ENCODE data around the gene MBD4. TPM values are rescaled to one million over a fixed set of nuclear protein-coding genes. Genes with fewer than 3 reads are reported as not detected.

MBD4 gene
- total RNA-seq, 4 donors from 2014 or later, result 11.4 to 38.6 (median 18.8) TPM

DNA sequence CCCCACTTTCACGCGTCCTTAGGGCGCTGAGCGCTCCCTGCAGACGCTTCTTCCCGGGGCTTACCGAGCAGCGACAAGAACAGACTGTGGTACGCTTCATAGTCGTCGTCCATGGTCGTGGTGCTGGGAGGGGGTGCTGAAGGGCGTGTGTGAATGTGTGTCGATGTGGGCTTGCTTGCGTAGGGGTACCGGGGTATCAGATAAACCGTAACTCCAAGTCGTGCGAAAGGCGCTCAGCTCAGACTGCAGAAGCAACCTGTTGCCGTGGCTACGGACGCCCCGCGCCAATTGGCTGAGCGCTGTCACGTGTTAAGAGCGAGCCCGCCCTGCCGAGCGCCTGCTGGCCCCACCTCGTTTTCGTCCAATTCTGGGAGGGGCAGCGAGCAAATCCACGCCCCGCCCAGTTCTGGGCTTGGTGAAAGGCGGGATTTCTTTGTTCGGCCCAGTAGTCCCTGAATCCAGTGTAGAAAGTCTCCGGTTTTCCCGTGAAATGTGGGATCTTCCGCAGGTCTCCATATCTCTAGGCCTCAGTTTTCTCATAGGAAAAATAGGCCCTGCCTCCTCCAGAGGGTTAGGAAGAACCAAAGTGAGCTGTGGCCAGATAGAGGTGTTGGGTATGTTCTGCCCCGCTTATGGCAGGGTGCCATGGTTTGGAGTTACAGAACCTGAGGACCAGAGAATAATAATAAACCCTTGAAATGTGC, 11.2 kb downstream of the MBD4 start, which contains the start of gene EFCAB12:
Gene EFCAB12, minus strand, starts transcription at position 261 of the 704 bp plus-strand sequence. Its CDS starts 148 bp downstream, at position 113.
- Histone ChIP-seq H3K4me3 (peak within 1 kb of the TSS; percentile 45 to 59), H3K4me1 (peaks cover 0 to 16% (median 5%) of the 10 kb centered on the region in 3 donors), H3K36me3 (peaks cover 3 to 35% of the 10 kb centered on the region in 2 donors), H3K9me3 (no peaks in the 10 kb centered on the region), H3K27me3 (peaks cover 3% of the 10 kb centered on the region), H3K27ac (peak within 1 kb of the TSS in 3 of 4 donors; percentile 63 to 70 (median 64))
- peak; percentile 98 for ATAC-seq
- TF ChIP-seq POLR2AphosphoS5 (IDR thresholded peaks at IDR 0.05), result peak; percentile 58
- no peak for TF ChIP-seq EP300 (IDR thresholded peaks at IDR 0.05)
- 0 to 57% methylated on average over 1 to 6 of the region's 42 CpGs for WGBS, 2 donors (ENCODE audit: low coverage in 1 of 2)

DNA sequence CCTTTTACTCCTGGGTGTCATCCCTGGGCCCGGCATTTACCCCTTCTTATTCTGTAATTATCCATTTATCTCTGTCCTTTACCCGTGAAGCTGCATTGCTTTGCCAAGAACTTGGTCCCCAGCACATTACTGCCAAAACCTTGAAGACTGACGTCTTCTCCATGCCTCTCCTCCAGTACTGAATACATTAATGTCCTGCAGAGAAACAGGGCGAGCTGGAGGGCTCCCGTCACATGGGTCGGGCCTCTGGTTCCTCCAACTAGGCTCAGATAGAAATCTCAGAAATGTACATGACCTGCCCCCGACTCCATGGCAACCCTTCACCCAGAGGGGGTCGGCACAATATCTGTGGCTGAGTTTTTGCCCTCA, 11.8 kb downstream of the MBD4 start:
- Histone ChIP-seq H3K9me3 (no peaks in the 10 kb centered on the region), H3K4me1 (peaks cover 0 to 16% (median 5%) of the 10 kb centered on the region in 3 donors), H3K27me3 (peaks cover 3% of the 10 kb centered on the region), H3K27ac (no peak overlapping the region), H3K4me3 (peak overlapping the region; percentile 45 to 59), H3K36me3 (peaks cover under 1 to 30% of the 10 kb centered on the region in 2 donors)
- no peak for ATAC-seq
- 6 to 22% methylated on average over 3 of the region's 8 CpGs for WGBS, 2 donors (ENCODE audit: low coverage in 1 of 2)
- TF ChIP-seq POLR2A (IDR thresholded peaks at IDR 0.05) (no peak), POLR2AphosphoS5 (IDR thresholded peaks at IDR 0.05) (no peak), EP300 (IDR thresholded peaks at IDR 0.05) (no peak)
- TF ChIP-seq, protein P1, sequence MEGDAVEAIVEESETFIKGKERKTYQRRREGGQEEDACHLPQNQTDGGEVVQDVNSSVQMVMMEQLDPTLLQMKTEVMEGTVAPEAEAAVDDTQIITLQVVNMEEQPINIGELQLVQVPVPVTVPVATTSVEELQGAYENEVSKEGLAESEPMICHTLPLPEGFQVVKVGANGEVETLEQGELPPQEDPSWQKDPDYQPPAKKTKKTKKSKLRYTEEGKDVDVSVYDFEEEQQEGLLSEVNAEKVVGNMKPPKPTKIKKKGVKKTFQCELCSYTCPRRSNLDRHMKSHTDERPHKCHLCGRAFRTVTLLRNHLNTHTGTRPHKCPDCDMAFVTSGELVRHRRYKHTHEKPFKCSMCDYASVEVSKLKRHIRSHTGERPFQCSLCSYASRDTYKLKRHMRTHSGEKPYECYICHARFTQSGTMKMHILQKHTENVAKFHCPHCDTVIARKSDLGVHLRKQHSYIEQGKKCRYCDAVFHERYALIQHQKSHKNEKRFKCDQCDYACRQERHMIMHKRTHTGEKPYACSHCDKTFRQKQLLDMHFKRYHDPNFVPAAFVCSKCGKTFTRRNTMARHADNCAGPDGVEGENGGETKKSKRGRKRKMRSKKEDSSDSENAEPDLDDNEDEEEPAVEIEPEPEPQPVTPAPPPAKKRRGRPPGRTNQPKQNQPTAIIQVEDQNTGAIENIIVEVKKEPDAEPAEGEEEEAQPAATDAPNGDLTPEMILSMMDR (IDR thresholded peaks at IDR 0.05), result no peak

DNA sequence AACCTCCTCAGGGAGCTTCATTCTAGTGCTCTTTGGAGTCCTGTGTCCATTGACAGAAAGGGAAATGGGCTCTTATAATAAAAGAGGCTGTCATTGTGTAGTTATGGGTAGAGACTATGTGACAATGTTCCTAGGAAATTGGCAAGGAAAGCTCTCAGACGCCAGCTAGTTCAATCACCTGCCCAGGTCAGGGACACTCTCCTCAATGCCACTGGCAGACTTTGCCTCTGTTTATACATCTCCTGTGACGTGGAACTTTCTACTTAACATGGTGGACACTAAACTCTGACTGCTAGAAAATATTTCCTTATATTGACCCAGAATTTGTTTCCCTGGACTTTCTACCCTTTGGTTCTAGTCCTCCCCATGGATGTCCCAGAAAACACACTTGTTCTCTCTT, 14.1 kb downstream of the MBD4 start:
- H3K27ac ChIP-seq, result no peak overlapping the region
- peaks cover 0 to 6% of the 10 kb centered on the region in 2 donors for H3K36me3 ChIP-seq
- ATAC-seq, result no peak
- H3K27me3 ChIP-seq, result peaks cover 3% of the 10 kb centered on the region
- no peak for TF ChIP-seq POLR2AphosphoS5 (IDR thresholded peaks at IDR 0.05)
- peaks cover 0 to 16% (median 5%) of the 10 kb centered on the region in 3 donors for H3K4me1 ChIP-seq
- no peak overlapping the region for H3K4me3 ChIP-seq
- 83 to 86% methylated on average over 2 of the region's 2 CpGs for WGBS, 2 donors (ENCODE audit: low coverage in 1 of 2)
- no peaks in the 10 kb centered on the region for H3K9me3 ChIP-seq

DNA sequence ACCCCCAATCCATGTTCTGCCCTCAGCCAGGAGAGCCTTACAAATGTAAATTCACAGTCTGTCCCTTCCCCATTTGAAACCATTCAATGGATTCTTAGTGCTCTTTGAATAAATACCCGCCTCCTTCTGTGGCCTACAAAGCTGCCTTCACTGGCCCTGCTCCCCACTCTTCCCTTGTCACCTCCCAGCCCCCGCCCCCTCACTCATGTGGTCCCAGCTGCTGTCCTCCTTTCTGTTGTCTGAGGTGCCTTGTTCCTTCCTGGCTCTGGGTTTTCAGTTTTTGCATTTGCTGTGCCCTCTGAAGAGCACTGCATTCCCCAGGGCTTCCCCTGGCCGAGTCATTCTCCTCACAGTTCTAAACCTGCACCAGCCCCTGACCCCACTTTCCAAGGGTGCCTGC, 14.5 kb downstream of the MBD4 start:
- H3K36me3 ChIP-seq, result peaks cover 0 to 2% of the 10 kb centered on the region in 2 donors
- H3K27ac ChIP-seq, result no peak overlapping the region
- ATAC-seq, result no peak
- peaks cover 0 to 16% (median 5%) of the 10 kb centered on the region in 3 donors for H3K4me1 ChIP-seq
- H3K9me3 ChIP-seq, result no peaks in the 10 kb centered on the region
- no peak for TF ChIP-seq POLR2A (IDR thresholded peaks at IDR 0.05)
- no peak for TF ChIP-seq POLR2AphosphoS5 (IDR thresholded peaks at IDR 0.05)
- TF ChIP-seq, protein P1 (IDR thresholded peaks at IDR 0.05), result no peak
- no peak for TF ChIP-seq EP300 (IDR thresholded peaks at IDR 0.05)
- WGBS, 2 donors (ENCODE audit: low coverage in 1 of 2), result 79 to 100% methylated on average over 1 to 2 of the region's 3 CpGs
- peaks cover 3% of the 10 kb centered on the region for H3K27me3 ChIP-seq
- no peak overlapping the region for H3K4me3 ChIP-seq

DNA sequence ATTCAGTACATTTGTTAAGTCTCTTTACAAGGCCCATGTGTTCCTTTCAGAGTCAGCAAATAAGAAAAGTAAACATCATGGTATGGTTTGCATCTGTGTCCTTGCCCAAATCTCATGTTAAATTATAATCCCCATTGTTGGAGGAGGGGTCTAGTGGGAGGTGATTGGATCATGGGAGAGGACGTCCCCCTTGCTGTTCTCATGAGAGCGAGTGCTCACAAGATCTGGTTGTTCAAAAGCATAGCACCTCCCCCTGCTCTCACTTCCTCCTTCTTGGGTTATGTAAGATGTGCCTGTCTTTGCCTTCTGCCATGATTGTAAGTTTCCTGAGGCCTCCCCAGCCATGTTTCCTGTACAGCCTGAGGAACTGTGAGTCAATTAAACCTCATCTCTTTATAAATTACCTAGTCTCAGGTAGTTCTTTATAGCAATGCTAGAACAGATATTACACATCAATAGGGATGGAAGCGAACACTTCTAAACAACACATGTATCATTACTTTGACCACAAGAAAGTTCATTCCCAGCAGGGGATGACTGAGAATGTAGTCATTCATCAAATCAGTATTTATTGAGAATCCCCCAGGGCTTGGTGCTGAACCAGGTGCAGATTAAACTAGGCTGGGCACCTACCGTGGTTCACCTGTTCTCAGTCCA, 15.4 kb downstream of the MBD4 start:
- 64 to 73% methylated on average over 2 to 3 of the region's 4 CpGs for WGBS, 2 donors (ENCODE audit: low coverage in 1 of 2)
- H3K27me3 ChIP-seq, result peaks cover 3% of the 10 kb centered on the region
- no peaks in the 10 kb centered on the region for H3K9me3 ChIP-seq
- no peak for ATAC-seq
- H3K36me3 ChIP-seq, result no peaks in the 10 kb centered on the region
- no peak overlapping the region for H3K4me3 ChIP-seq
- H3K4me1 ChIP-seq, result peaks cover 0 to 16% (median 5%) of the 10 kb centered on the region in 3 donors
- H3K27ac ChIP-seq, result no peak overlapping the region
- no peak for TF ChIP-seq POLR2A (IDR thresholded peaks at IDR 0.05)
- TF ChIP-seq POLR2AphosphoS5 (IDR thresholded peaks at IDR 0.05), result no peak
- TF ChIP-seq EP300 (IDR thresholded peaks at IDR 0.05), result no peak
- TF ChIP-seq, protein P1 (IDR thresholded peaks at IDR 0.05), result no peak
